ENCODE measurements around the gene SMYD3.

DNA sequence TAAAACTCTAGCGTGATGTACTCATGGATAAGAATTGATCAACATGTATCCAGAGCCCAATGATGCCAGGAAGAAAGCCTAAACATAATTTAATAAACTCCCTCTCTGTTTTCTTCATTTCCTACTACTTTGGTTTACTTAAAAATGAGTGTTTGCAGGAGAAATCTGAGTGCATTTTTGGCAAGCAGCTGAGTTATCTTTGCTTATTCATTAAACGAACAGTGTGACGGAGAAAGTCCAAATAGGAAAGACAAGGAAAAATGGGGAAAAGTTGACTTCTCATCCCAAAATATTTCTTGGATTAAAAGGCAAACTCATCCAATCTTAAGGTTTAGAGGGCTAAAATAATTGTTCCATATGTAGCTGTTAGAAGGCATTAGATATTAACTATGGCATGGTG is 496.7 kb downstream of the SMYD3 start:
- TF ChIP-seq, protein P1, sequence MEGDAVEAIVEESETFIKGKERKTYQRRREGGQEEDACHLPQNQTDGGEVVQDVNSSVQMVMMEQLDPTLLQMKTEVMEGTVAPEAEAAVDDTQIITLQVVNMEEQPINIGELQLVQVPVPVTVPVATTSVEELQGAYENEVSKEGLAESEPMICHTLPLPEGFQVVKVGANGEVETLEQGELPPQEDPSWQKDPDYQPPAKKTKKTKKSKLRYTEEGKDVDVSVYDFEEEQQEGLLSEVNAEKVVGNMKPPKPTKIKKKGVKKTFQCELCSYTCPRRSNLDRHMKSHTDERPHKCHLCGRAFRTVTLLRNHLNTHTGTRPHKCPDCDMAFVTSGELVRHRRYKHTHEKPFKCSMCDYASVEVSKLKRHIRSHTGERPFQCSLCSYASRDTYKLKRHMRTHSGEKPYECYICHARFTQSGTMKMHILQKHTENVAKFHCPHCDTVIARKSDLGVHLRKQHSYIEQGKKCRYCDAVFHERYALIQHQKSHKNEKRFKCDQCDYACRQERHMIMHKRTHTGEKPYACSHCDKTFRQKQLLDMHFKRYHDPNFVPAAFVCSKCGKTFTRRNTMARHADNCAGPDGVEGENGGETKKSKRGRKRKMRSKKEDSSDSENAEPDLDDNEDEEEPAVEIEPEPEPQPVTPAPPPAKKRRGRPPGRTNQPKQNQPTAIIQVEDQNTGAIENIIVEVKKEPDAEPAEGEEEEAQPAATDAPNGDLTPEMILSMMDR (IDR thresholded peaks at IDR 0.05), result no peak
- TF ChIP-seq POLR2A (IDR thresholded peaks at IDR 0.05), result no peak
